ENCODE measurements around the gene MST1R.

DNA sequence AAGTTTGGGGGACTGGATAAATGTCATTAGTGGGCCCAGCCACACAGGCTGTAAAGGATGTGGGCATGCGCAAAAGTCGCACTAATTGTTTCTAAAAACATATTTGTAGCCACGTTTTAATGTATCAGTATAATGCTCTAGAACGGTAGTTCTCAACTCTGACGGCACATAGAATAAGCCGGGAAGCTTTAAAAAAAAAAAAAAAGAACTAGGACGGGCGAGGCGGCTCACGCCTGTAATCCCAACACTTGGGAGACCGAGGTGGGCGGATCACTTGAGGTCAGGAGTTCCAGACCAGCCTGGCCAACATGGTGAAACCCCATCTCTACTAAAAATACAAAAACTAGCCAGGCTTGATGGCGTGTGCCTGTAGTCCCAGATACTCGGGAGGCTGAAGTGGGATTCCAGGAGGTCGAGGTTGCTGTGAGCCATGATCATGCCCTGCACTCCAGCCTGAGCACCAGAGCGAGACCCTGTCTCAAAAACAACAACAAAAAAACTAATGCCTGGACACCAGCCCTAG, 26.6 kb upstream of the MST1R start:
- TF ChIP-seq, protein P1, sequence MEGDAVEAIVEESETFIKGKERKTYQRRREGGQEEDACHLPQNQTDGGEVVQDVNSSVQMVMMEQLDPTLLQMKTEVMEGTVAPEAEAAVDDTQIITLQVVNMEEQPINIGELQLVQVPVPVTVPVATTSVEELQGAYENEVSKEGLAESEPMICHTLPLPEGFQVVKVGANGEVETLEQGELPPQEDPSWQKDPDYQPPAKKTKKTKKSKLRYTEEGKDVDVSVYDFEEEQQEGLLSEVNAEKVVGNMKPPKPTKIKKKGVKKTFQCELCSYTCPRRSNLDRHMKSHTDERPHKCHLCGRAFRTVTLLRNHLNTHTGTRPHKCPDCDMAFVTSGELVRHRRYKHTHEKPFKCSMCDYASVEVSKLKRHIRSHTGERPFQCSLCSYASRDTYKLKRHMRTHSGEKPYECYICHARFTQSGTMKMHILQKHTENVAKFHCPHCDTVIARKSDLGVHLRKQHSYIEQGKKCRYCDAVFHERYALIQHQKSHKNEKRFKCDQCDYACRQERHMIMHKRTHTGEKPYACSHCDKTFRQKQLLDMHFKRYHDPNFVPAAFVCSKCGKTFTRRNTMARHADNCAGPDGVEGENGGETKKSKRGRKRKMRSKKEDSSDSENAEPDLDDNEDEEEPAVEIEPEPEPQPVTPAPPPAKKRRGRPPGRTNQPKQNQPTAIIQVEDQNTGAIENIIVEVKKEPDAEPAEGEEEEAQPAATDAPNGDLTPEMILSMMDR (IDR thresholded peaks at IDR 0.05): no peak
- TF ChIP-seq POLR2A (IDR thresholded peaks at IDR 0.05; ENCODE audit: low read length): no peak
- TF ChIP-seq, protein P2, sequence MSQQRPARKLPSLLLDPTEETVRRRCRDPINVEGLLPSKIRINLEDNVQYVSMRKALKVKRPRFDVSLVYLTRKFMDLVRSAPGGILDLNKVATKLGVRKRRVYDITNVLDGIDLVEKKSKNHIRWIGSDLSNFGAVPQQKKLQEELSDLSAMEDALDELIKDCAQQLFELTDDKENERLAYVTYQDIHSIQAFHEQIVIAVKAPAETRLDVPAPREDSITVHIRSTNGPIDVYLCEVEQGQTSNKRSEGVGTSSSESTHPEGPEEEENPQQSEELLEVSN (IDR thresholded peaks at IDR 0.05; ENCODE audit: borderline replicate concordance, low read depth): no peak
